ENCODE measurements around the gene RBMXL3.
A peak's percentile ranks its signal among the peaks of the same experiment; 100 is the strongest.
"Not testable (repeated sequence)": the region's sequence is repeated elsewhere in the genome, so short reads cannot be mapped to it uniquely, and the experiment has no call there.

The RBMXL3 gene

DNA sequence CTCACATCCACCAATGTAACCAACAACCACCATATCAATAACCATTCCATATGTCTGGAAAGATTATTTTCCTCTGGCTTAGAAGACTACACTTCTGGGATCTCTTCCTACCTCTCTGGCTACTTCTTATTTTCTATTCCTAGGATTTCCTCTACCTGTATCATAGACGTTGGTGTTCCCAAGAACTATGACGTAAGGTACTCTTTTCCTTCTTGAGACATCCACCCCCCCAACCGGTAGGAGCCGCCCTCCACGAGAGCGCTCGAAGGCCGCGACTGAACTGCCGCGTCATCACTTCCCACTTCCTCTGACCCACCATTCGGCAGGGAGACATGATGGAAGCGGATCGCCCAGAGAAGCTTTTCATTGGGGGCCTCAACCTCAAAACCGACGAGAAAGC is at the start of gene RBMXL3:
Gene RBMXL3 (plus strand): TSS at position 301 of the 400 bp plus-strand sequence. CDS start 32 bp downstream, at position 333.
- DNase-seq = no peak

DNA sequence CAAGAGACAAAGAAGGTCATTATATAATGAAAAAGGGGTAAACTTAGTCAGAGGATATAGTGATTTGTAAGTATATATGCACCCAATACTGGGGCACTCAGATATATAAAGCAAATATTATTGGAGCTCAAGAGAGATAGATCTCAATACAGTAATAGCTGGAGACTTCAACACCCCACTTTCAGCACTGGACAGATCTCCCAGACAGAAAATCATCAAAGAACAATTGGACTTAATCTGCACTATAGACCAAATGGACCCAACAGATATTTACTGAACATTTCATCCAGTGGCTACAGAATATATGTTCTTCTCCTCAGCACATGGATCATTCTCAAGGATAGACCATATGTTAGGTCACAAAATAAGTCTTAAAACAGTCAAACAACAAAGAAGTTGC is 47.2 kb upstream of the RBMXL3 start:
- no peak for DNase-seq

DNA sequence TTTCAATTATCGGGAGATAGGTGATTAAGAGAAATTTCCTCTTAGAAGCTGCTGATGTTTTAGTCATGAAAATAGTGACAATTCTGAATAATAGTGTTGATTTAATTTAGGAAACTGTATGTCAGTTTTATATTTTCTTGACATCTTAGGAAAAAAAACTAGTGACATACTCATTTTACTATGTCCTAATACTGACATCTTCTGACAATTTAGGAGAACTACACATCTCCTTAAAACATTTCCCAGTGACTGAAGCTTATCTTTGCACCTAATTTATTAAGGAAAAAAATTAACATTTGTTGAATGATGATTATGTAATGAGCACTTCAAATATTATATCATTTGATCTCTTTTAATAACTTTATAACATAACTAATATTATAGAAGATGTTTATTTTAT is 42.0 kb upstream of the RBMXL3 start:
- no peak for DNase-seq

DNA sequence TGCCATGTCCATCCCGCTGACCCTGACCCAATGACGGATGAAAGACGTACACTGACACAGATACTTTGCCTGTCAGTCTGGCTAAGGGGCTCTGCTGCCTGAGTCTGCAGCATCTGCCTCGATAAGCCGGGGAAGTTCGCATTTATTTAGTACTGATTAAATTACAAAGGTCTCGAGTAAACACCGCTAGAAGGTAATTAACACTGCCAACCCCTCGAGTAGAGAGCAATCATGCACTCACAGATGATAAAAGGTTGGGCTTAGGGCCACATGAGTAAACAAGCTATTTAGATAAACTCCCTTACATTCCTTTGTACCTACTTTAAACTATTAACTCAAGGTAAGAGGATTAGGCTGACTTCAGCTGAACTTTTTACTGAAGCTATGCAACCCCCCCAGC is 16.0 kb upstream of the RBMXL3 start:
- no peak for DNase-seq

DNA sequence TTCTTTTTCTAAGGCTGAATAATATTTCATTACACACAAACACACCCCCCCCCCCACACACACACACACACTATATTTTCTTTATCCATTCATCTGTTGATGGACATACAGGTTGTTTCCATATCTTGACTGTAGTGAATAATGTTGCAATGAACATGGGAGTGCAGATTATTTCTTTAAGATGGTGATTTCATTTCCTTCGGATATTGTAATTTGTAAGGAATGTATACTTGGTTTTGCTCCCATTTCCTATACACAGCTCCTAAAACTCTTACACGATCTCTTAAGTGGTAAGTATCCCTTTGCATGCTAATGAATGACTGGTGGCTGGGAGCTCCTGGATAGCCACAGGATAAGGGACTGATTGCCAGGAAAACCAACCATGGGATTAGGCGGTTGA is 14.7 kb upstream of the RBMXL3 start:
- no peak for DNase-seq

DNA sequence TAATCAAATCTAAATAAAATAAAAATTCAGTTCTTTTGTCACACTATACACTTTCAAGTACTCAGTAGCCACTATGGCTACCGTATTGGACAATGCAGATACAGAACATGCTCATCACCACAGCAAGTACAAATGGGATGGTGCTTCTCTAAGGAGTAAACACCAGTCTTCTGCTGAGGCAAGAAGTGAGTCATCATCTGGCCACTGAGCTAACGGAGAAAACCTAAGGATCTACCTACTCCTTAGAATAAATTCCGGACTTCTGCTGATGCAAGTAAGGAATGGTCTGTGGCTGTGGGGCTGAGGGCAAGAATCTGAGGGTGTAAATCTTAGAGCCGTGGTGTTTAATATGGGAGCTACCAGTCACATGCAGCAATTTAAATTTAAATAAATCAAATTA is 11.3 kb upstream of the RBMXL3 start:
- no peak for DNase-seq

DNA sequence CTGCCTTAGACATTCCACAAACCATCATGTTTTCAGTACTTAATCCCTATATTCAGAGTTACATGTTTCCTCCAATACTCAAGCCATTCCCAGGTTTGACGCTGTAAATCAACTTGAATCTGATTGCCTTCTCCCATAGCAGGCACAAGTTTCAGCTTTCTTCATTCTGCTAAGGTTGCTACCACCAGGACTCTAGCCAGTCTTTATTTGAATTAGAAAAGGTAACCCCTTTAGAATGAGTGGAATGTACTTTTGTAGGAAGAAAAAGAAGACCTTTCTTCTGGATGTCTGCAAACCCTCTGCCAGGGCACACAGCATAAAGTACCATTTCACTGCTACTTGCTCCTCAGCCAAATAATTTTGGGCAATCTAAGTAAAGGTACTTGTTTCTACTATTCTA is 10.7 kb upstream of the RBMXL3 start:
- no peak for DNase-seq

DNA sequence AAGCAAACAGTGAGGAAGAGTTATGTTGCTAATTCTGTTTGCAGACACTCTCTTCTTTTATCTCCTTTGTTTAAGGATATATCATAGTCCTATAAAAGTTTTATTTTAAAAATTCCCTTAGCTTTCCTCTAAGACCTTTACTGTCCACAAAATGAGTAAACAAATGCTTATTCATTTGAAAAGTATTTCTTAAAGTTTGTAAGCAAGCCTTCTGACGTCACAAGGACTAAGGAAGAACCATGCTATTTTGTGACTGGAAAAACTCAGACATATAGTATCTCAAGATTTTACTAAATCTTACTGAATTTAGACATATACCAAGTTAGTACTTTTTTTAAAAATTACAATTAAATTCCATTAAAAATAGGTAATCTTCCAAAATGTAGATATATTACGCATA is 5.2 kb upstream of the RBMXL3 start:
- DNase-seq = no peak

DNA sequence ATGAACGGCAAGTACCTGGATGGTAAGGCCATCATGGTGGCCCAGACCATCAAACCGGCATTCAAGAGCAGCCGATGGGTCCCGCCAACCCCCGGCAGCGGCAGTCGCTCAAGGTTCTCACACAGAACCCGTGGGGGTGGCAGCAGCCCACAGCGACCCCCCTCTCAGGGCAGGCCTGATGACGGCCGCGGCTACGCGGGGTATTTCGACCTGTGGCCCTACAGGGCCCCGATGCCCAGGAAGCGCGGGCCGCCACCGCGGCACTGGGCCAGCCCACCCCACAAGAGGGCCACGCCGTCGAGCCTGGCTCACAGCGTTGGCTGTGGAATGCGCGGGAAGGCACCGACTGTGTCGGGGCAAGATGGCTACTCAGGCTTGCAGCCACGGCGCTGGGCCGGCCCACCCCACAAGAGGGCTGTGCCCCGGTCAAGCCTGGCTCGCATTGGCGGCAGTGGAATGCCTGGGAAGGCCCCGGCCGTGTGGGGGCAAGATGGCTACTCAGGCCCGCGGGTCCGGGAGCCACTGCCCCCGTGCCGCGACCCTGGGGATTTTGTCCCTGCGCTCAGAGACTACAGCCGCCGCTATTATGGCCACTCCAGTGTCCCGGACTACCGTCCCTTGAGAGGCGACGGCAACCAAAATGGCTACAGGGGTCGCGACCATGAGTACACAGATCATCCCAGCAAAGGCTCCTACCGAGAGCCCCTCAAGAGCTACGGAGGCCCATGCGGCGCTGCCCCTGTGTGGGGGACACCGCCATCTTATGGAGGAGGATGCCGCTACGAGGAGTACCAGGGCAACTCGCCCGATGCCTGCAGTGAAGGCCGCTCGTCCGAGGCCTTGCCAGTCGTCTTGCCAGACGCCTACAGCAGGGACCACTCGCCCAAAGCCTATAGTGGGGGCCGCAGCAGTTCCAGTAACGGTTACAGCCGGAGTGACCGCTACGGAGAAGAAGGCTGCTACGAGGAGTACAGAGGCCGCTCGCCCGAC is 731 bp downstream of the RBMXL3 start:
- no peak for DNase-seq

DNA sequence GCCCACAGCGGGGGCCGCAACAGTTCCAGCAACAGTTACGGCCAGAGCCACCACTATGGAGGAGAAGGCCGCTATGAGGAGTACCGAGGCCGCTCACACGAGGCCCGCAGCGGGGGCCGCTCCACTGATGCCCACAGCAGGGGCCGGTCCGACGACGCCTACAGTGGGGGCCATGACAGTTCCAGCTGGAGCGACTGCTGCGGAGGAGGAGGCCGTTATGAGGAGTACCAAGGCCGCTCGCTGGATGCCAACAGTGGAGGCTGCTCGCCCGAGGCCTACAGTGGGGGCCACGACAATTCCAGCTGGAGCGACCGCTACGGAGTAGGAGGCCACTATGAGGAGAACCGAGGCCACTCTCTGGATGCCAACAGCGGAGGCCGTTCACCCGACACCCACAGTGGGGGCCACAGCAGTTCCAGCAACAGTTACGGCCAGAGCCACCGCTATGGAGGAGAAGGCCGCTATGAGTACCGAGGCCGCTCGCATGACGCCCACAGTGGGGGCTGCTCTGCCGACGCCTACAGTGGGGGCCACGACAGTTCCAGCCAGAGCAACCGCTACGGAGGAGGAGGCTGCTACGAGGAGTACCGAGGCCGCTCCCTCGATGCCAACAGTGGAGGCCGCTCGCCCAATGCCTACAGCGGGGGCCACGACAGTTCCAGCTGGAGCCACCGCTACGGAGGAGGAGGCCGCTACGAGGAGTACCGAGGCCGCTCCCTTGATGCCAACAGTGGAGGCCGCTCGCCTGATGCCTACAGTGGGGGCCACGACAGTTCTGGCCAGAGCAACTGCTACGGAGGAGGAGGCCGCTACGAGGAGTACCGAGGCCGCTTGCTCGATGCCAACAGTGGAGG is 1.7 kb downstream of the RBMXL3 start:
- DNase-seq = no peak

DNA sequence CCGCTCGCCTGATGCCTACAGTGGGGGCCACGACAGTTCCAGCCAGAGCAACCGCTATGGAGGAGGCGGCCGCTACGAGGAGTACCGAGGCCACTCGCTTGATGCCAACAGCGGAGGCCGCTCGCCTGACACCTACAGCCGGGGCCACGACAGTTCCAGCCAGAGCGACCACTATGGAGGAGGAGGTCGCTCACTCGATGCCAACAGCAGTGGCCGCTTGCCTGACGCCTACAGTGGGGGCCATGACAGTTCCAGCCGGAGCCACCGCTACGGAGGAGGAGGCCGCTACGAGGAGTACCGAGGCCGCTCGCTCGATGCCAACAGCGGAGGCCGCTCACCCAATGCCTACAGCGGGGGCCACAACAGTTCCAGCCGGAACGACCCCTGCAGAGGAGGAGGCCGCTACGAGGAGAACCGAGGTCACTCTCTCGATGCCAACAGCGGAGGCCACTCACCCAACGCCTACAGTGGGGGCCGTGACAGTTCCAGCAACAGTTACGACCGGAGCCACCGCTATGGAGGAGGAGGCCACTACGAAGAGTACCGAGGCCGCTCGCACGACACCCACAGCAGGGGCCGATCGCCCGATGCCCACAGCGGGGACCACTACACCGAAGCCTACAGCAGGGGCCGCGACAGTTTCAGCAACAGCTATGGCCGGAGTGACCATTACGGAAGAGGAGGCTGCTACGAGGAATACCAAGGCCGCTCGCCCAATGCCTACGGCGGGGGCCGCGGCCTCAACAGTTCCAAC is 2.5 kb downstream of the RBMXL3 start:
- DNase-seq = no peak

DNA sequence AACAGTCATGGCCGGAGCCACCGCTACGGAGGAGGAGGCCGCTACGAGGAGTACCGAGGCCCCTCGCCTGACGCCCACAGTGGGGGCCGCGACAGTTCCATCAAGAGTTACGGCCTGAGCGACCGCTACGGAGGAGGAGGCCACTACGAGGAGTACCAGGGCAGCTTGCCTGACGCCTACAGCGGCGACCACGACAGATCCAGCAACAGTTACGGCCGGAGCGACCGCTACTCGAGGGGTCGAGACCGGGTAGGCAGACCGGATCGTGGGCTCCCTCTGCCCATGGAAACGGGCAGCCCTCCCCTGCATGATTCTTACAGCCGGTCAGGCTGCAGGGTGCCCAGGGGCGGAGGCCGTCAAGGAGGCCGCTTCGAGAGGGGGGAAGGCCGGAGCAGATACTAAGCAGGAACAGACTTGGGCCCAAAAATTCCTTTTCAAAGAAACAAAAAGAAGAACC is 3.1 kb downstream of the RBMXL3 start:
- no peak for DNase-seq

DNA sequence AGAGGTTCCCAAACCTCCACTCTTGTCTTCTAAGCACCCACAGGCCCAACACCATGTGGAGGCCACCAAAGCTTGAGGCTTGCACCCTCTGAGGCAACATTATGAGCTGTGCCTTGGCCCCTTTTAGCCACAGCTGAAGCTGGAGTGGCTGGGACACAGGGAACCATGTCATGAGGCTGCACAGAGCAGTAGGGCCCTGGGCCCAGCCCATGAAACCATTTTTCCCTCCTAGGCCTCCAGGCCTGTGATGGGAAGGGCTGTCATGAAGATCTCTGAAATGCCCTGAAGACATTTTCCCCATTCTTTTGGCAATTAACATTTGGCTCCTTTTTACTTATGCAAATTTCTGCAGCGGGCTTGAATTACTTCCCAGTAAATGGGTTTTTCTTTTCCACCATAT is 14.8 kb downstream of the RBMXL3 start:
- DNase-seq = no peak

DNA sequence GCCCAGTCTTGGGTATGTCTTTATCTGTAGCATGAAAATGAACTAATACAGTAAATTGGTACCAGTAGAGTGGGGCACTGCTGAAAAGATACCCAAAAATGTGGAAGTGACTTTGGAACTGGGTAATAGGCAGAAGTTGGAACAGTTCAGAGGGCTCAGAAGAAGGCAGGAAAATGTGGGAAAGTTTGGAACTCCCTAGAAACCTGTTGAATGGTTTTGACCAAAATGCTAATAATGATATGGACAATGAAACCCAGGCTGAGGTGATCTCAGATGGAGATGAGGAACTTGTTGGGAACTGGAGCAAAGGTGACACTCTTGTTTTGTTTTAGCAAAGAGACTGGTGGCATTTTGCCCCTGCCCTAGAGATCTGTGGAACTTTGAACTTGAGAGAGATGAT is 20.3 kb downstream of the RBMXL3 start:
- not testable (repeated sequence) for DNase-seq

DNA sequence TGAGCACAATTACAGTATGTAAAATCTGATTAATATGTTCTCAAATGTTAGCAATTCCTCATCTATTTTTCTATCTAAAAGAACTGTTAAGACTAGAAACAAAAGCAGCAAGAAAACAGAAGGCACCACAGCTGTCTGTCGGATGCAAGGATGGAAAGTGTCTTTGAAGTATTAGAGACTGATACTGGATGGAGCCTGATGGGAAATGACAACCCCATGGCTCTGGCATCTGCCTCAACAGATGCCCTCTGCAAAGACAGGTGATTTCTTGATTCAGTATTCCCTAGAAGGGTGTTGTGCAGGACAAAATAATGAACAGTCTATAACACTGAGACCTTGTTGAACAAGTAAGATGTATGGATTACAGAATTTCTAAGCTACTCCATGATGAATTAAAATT is 24.9 kb downstream of the RBMXL3 start:
- no peak for DNase-seq

DNA sequence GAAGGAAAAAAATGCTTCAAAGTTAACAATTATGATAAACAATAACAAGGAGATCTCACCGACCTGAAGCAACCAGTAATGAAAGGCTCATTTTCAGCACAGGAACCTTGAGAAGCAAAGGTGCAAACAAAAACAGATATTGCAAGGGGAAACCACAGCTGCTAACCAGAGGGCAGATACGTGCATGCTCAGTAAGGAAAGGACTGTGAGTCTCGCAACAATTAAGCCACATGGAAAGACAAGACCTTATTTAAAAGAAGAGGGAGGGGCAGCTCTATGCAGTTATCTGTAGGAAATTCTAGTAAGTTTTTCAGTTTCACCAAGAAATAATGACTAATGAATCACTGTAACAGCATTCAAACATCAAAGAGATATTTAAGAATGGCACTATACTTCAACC is 25.4 kb downstream of the RBMXL3 start:
- DNase-seq = no peak

DNA sequence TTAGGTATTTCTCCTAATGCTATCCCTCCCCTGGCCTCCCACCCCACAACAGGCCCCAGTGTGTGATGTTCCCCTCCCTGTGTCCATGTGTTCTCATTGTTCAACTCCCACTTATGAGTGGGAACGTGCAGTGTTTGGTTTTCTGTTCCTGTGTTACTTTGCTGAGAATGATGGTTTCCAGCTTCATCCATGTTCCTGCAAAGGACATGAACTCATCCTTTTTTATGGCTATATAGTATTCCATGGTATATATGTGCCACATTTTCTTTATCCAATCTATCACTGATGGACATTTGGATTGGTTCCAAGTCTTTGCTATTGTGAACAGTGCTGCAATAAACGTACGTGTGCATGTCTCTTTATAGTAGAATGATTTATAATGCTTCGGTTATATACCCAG is 28.1 kb downstream of the RBMXL3 start:
- DNase-seq = not testable (repeated sequence)

DNA sequence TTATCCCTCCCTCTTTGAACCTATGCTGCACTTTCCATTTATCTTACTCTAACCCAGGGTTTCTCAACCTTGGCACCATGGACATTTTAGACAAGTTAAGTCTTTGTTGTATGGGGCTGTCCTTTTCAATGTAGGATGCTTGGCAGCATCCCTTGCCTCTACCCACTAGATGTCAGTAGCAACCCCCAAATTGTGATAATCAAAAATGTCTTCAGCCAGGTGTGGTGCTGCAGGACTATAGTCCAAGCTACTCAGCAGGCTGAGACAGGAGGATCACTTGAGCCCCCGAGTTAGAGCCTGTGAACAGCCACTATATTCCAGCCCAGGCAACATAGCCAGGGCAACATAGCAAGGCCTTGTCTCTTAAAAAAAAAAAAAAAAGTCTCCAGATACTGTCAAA is 37.7 kb downstream of the RBMXL3 start:
- peak in 5 of 58 donors; percentile 0 to 19 (median 0) for DNase-seq

DNA sequence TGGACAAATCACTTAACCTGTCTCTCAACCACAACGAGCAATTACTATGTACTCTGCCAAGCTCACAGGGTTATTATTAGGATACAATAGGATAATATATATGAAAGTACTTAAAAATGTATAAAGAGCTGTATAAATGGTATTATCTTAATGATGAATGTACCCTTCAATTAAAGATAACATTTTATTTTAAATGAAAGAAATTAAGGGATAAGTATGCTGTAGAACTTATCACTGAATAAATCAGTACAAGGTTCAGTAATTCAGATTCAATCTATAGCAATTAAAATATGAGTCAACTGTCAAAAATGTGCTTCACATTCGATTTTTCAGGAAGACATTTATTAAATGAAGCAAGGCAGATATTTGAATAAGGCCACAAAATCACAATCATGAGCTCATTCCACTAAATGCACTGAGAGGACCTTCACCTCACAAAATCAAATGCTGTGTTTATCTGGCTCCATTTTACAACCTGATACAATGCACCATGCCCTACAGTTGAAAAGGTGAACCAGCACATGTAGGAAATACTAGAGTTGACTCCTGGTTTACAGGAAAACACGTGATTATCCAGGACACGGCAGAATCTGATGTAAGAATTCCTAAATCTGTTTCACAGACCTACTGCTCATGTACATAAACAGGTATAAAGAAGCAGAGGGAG is 40.3 kb downstream of the RBMXL3 start:
- DNase-seq = no peak

DNA sequence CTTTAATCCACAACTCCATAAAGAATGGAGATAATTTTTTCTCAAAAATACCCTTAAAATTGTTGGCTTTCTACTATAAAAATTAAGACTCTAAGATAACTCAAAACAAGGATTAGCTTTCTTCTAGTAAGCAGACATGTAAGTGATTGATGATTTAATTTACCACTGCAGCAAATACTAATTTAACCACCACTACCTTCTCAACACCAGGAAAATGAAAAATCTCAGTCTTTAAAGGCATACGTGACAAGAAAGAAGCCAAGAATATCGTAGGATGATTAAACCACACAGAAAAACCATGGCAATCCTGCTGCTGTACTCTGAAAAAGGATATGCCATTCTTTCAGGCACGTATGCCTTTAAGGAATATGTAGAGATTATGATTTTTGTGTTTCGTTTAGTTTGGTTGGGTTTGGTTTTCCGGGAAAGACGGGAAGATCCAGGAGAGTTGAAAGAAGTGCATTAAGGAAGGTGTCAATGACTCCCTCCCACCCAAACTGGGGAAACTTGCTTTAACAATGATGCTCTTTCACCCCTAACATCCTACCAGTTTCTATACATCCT is 43.8 kb downstream of the RBMXL3 start:
- DNase-seq = no peak

Data from anterior cingulate cortex (tissue), 58 donors.